SK-N-SH (cell line): ENCODE data around the gene RELN. TPM values are rescaled to one million over a fixed set of nuclear protein-coding genes. Genes with fewer than 3 reads are reported as not detected.

Experiments used
- CTCF ChIA-PET: fragments of 300-600, 350-600 bp; formaldehyde crosslinking; extraction: SDS; loops from one replicate; lab custom pipeline; 2021; lab: Yijun Ruan, JAX
- POLR2A ChIA-PET: fragments of 350-600 bp; sonication (Branson Sonifier 250); formaldehyde crosslinking; extraction: SDS; loops from one replicate; lab custom pipeline; 2020; ENCODE audit warnings: antibody characterized with exemption, inconsistent platforms; lab: Yijun Ruan, JAX
- DNase-seq: peaks from one replicate; pipeline ENCODE4 v3.0.0; 2012
- H2AFZ ChIP-seq: fragments of 200-600 bp; sonication (generic); 2 replicates; pipeline ENCODE4 v1.8.1; 2016; ENCODE audit warnings: antibody characterized with exemption, mild to moderate bottlenecking, low read depth
- H3F3A ChIP-seq: fragments of 200-600 bp; sonication (generic); replicated peaks from 2 replicates; pipeline ENCODE3; 2016; ENCODE audit warnings: antibody characterized with exemption, mild to moderate bottlenecking; ENCODE audit not compliant: insufficient read depth
- H3K27ac ChIP-seq, 2 experiments: fragments of 200-500 bp in 1 of 2; fragments of 200-600 bp in 1 of 2; sonication (Bioruptor generic) in 1 of 2; sonication (generic), shearing (Covaris generic) in 1 of 2; 2 replicates each; pipeline versions ENCODE4 v1.5.1 to v1.6.1; 2014 to 2016; ENCODE audit warnings: low read depth in 2 of 2, inconsistent platforms in 1 of 2, low read length in 1 of 2, mild to moderate bottlenecking in 1 of 2, mixed read lengths in 1 of 2
- H3K27me3 ChIP-seq: fragments of 200-600 bp; sonication (generic), shearing (Covaris generic); 2 replicates; pipeline ENCODE4 v1.6.1; 2016; ENCODE audit warnings: mixed run types; ENCODE audit not compliant: insufficient read depth
- H3K36me3 ChIP-seq, 2 experiments: fragments of 200-500 bp in 1 of 2; fragments of 200-600 bp in 1 of 2; sonication (Bioruptor generic) in 1 of 2; sonication (generic) in 1 of 2; replicated peaks in 1 of 2; 2 replicates each; pipeline versions ENCODE3 to v1.5.1; 2014 to 2016; ENCODE audit warnings: low read length in 1 of 2, mild to moderate bottlenecking in 1 of 2; ENCODE audit not compliant: insufficient read depth in 2 of 2, control insufficient read depth in 1 of 2
- H3K4me1 ChIP-seq, 2 experiments: fragments of 200-500 bp in 1 of 2; fragments of 200-600 bp in 1 of 2; sonication (Bioruptor generic) in 1 of 2; sonication (generic), shearing (Covaris generic) in 1 of 2; 2 replicates each; pipeline versions ENCODE4 v1.5.1 to v1.6.1; 2014 to 2016; ENCODE audit warnings: low read depth in 1 of 2, low read length in 1 of 2, mixed run types in 1 of 2; ENCODE audit not compliant: insufficient read depth in 2 of 2, control insufficient read depth in 1 of 2
- H3K4me2 ChIP-seq: fragments of 200-600 bp; sonication (generic), shearing (Covaris generic); 2 replicates; pipeline ENCODE4 v1.6.1; 2017; ENCODE audit warnings: mixed run types
- H3K4me3 ChIP-seq, 2 experiments: fragments of 200-500 bp in 1 of 2; fragments of 200-600 bp in 1 of 2; sonication (Bioruptor generic) in 1 of 2; sonication (generic), shearing (Covaris generic) in 1 of 2; 2 replicates each; pipeline versions ENCODE4 v1.5.1 to v1.8.1; 2014 to 2016; ENCODE audit warnings: low read depth in 2 of 2, inconsistent platforms in 1 of 2, low read length in 1 of 2, mild to moderate bottlenecking in 1 of 2, mixed read lengths in 1 of 2, moderate library complexity in 1 of 2
- H3K79me2 ChIP-seq: fragments of 200-600 bp; sonication (generic); 2 replicates; pipeline ENCODE4 v1.8.1; 2017; ENCODE audit warnings: mild to moderate bottlenecking; ENCODE audit not compliant: insufficient read depth
- H3K9ac ChIP-seq: fragments of 200-600 bp; sonication (generic); 2 replicates; pipeline ENCODE4 v1.6.1; 2017; ENCODE audit warnings: mixed run types
- H3K9me2 ChIP-seq: fragments of 200-600 bp; sonication (generic); 2 replicates; pipeline ENCODE4 v1.6.1; 2017; ENCODE audit warnings: mixed run types
- H3K9me3 ChIP-seq: fragments of 200-600 bp; sonication (generic); 2 replicates; pipeline ENCODE4 v1.6.1; 2017; ENCODE audit warnings: mixed run types, mild to moderate bottlenecking, moderate library complexity
- H4K20me1 ChIP-seq: fragments of 200-600 bp; sonication (generic); 2 replicates; pipeline ENCODE4 v1.6.1; 2017; ENCODE audit warnings: mild to moderate bottlenecking, mixed run types; ENCODE audit not compliant: insufficient read depth
- CHD2 ChIP-seq: fragments of 150-350 bp; IDR thresholded peaks from 2 replicates; pipeline ENCODE4 v1.6.1; 2018; ENCODE audit warnings: low read length; ENCODE audit not compliant: partially characterized antibody
- CTCF ChIP-seq: fragments of 200-600 bp; sonication (generic); IDR thresholded peaks from 2 replicates; pipeline ENCODE4 v1.6.1; 2017; ENCODE audit warnings: antibody characterized with exemption, mild to moderate bottlenecking, moderate library complexity
- ELF1 ChIP-seq: IDR thresholded peaks from 2 replicates; pipeline ENCODE4 v1.4.0; 2012
- FOSL2 ChIP-seq: IDR thresholded peaks from 2 replicates; pipeline ENCODE4 v1.4.0; 2012; ENCODE audit warnings: low read depth, mild to moderate bottlenecking, moderate library complexity, borderline replicate concordance
- FOXJ3 ChIP-seq: sonication (generic); formaldehyde crosslinking; IDR thresholded peaks from 2 replicates; pipeline ENCODE4 v1.5.1; 2020; ENCODE audit warnings: mild to moderate bottlenecking, missing genetic modification reagents
- GATA2 ChIP-seq: sonication (generic); formaldehyde crosslinking; IDR thresholded peaks from 2 replicates; pipeline ENCODE4 v1.5.0; 2020; ENCODE audit warnings: mild to moderate bottlenecking, missing genetic modification reagents
- MXI1 ChIP-seq: IDR thresholded peaks from 2 replicates; pipeline ENCODE4 v1.6.1; 2012; ENCODE audit warnings: mild to moderate bottlenecking, low read depth, low read length, improper control_type of control experiment
- NRF1 ChIP-seq: IDR thresholded peaks from 2 replicates; pipeline ENCODE4 v1.6.1; 2012; ENCODE audit warnings: low read depth, mild to moderate bottlenecking, low read length
- POLR2AphosphoS5 ChIP-seq: IDR thresholded peaks from 2 replicates; pipeline ENCODE4 v1.6.1; 2012; ENCODE audit warnings: low read depth, low read length
- RAD21 ChIP-seq: IDR thresholded peaks from 2 replicates; pipeline ENCODE4 v1.6.1; 2012; ENCODE audit warnings: mild to moderate bottlenecking, low read length
- REST ChIP-seq: IDR thresholded peaks from 2 replicates; pipeline ENCODE4 v1.6.1; 2012; ENCODE audit warnings: mild to moderate bottlenecking, low read depth, low read length, moderate library complexity
- RFX5 ChIP-seq: IDR thresholded peaks from 2 replicates; pipeline ENCODE4 v1.6.1; 2012; ENCODE audit warnings: mild to moderate bottlenecking, improper control_type of control experiment, low read length
- RXRA ChIP-seq: IDR thresholded peaks from 2 replicates; pipeline ENCODE4 v1.4.0; 2012; ENCODE audit warnings: low read depth, mild to moderate bottlenecking, borderline replicate concordance
- SIN3A ChIP-seq: IDR thresholded peaks from 2 replicates; pipeline ENCODE4 v1.6.1; 2012; ENCODE audit warnings: low read depth, mild to moderate bottlenecking, low read length, moderate library complexity, borderline replicate concordance
- SMC3 ChIP-seq: IDR thresholded peaks from 2 replicates; pipeline ENCODE4 v1.6.1; 2012; ENCODE audit warnings: low read depth, low read length, improper control_type of control experiment
- TCF12 ChIP-seq: IDR thresholded peaks from 2 replicates; pipeline ENCODE4 v1.4.0; 2012
- WGBS: methylation state at CpG from one replicate; pipeline ENCODE4 v1.1.6; 2017; ENCODE audit warnings: low lambda C conversion rate; 5-methylcytosine and 5-hydroxymethylcytosine counted together
- polyA plus RNA-seq, 3 experiments: library from polyadenylated mRNA; depleted of rRNA; stranded (reverse); fragments of >200 nt; gene quantifications; 2 replicates each; pipeline ENCODE4 v1.2.3, GENCODE V29; 2012
- TF ChIP-seq, protein P1 (sequence below): fragments of 150-350 bp; IDR thresholded peaks from 2 replicates; pipeline ENCODE4 v1.6.1; 2017; ENCODE audit warnings: antibody characterized with exemption, low read length, low read depth, borderline replicate concordance
- TF ChIP-seq, protein P2 (sequence below): IDR thresholded peaks from 2 replicates; pipeline ENCODE4 v1.4.0; 2012; ENCODE audit warnings: low read depth
- TF ChIP-seq, protein P3 (sequence below): fragments of 150-350 bp; IDR thresholded peaks from 2 replicates; pipeline ENCODE4 v1.6.1; 2016; ENCODE audit warnings: mild to moderate bottlenecking, low read depth, low read length

RELN gene
- polyA plus RNA-seq, 1 of the 3 experiments (the other 2 are of a cell fraction): 0.02 TPM

- ChIA-PET POLR2A (no interaction called here), CTCF (interaction anchor here (1.1 to 1.9 kb wide), 2 partner anchors 11 to 12 kb away, joined by 3 to 4 read pairs; no protein-coding TSS in a partner anchor)
- no peaks in the 10 kb centered on the region for H4K20me1 ChIP-seq
- H2AFZ ChIP-seq: no peak overlapping the region
- 48% methylated on average over 3 of the region's 3 CpGs for WGBS
- no peak overlapping the region for H3K4me2 ChIP-seq
- no peaks in the 10 kb centered on the region; a peak in 1 of 4 replicates for H3K4me1 ChIP-seq
- no peaks in the 10 kb centered on the region for H3K36me3 ChIP-seq
- DNase-seq: no peak
- no peak overlapping the region for H3K27ac ChIP-seq
- no peaks in the 10 kb centered on the region for H3K79me2 ChIP-seq
- no peaks in the 10 kb centered on the region for H3F3A ChIP-seq
- no peaks in the 10 kb centered on the region for H3K9me3 ChIP-seq
- TF ChIP-seq FOSL2 (no peak), REST (no peak), SMC3 (no peak), CTCF (no peak), NRF1 (no peak), MXI1 (no peak), CHD2 (no peak), POLR2AphosphoS5 (no peak), RAD21 (no peak), SIN3A (no peak), ELF1 (no peak), RXRA (no peak), FOXJ3 (CRISPR knock-in tag) (no peak), TCF12 (no peak), RFX5 (no peak), GATA2 (CRISPR knock-in tag) (no peak)
- TF ChIP-seq, protein P1, sequence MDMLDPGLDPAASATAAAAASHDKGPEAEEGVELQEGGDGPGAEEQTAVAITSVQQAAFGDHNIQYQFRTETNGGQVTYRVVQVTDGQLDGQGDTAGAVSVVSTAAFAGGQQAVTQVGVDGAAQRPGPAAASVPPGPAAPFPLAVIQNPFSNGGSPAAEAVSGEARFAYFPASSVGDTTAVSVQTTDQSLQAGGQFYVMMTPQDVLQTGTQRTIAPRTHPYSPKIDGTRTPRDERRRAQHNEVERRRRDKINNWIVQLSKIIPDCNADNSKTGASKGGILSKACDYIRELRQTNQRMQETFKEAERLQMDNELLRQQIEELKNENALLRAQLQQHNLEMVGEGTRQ: no peak
- TF ChIP-seq, protein P2, sequence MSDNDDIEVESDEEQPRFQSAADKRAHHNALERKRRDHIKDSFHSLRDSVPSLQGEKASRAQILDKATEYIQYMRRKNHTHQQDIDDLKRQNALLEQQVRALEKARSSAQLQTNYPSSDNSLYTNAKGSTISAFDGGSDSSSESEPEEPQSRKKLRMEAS: no peak
- TF ChIP-seq, protein P3, sequence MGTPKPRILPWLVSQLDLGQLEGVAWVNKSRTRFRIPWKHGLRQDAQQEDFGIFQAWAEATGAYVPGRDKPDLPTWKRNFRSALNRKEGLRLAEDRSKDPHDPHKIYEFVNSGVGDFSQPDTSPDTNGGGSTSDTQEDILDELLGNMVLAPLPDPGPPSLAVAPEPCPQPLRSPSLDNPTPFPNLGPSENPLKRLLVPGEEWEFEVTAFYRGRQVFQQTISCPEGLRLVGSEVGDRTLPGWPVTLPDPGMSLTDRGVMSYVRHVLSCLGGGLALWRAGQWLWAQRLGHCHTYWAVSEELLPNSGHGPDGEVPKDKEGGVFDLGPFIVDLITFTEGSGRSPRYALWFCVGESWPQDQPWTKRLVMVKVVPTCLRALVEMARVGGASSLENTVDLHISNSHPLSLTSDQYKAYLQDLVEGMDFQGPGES: no peak
- H3K9me2 ChIP-seq: no peaks in the 10 kb centered on the region
- no peak overlapping the region for H3K4me3 ChIP-seq
- no peak overlapping the region for H3K9ac ChIP-seq
- no peaks in the 10 kb centered on the region for H3K27me3 ChIP-seq
Observed at GRCh38 chr7:103702454-103702853, 287.0 kb downstream of the RELN start.
